ENCODE results near the gene TRIP12. TPM values are rescaled to one million over a fixed set of nuclear protein-coding genes. Genes with fewer than 3 reads are reported as not detected.
"Not testable (repeated sequence)": the region's sequence is repeated elsewhere in the genome, so short reads cannot be mapped to it uniquely, and the experiment has no call there.

Gene TRIP12
- total and polyA plus RNA-seq, 2 donors: 49.2 to 274 TPM

GRCh38 chr2:229818230-229818629 is 103.6 kb downstream of the TRIP12 start:
- no peak for DNase-seq (ENCODE audit: extremely low spot score)
- Histone ChIP-seq H3K27ac (ENCODE audit: low read depth) (no peak overlapping the region), H3K4me3 (ENCODE audit: low read depth, low read length) (no peak overlapping the region), H3K36me3 (ENCODE audit: insufficient read depth) (peaks cover 2% of the 10 kb centered on the region), H3K4me1 (ENCODE audit: insufficient read depth) (no peaks in the 10 kb centered on the region)
- WGBS: 87% methylated on average over 3 of the region's 3 CpGs

- no peak overlapping the region for H3K27ac ChIP-seq (ENCODE audit: low read depth)
- H3K36me3 ChIP-seq (ENCODE audit: insufficient read depth): peaks cover 2% of the 10 kb centered on the region
- 72% methylated on average over 1 of the region's 1 CpG for WGBS
- H3K4me1 ChIP-seq (ENCODE audit: insufficient read depth): no peaks in the 10 kb centered on the region
- no peak for DNase-seq (ENCODE audit: extremely low spot score)
- no peak overlapping the region for H3K4me3 ChIP-seq (ENCODE audit: low read depth, low read length)
These were observed 106.0 kb downstream of the TRIP12 start for GRCh38 chr2:229815858-229816257.

- Histone ChIP-seq H3K4me3 (ENCODE audit: low read depth, low read length) (no peak overlapping the region), H3K4me1 (ENCODE audit: insufficient read depth) (no peaks in the 10 kb centered on the region), H3K27ac (ENCODE audit: low read depth) (no peak overlapping the region), H3K36me3 (ENCODE audit: insufficient read depth) (peaks cover 2% of the 10 kb centered on the region)
- DNase-seq (ENCODE audit: extremely low spot score): no peak
- WGBS: 66% methylated on average over 4 of the region's 4 CpGs
These were observed 106.5 kb downstream of the TRIP12 start for GRCh38 chr2:229815342-229815741.

GRCh38 chr2:229810786-229811185 is 111.0 kb downstream of the TRIP12 start:
- Histone ChIP-seq H3K4me1 (ENCODE audit: insufficient read depth) (no peaks in the 10 kb centered on the region), H3K36me3 (ENCODE audit: insufficient read depth) (peaks cover 4% of the 10 kb centered on the region), H3K4me3 (ENCODE audit: low read depth, low read length) (no peak overlapping the region), H3K27ac (ENCODE audit: low read depth) (no peak overlapping the region)
- no peak for DNase-seq (ENCODE audit: extremely low spot score)
- 54% methylated on average over 3 of the region's 3 CpGs for WGBS

- WGBS: 88% methylated on average over 6 of the region's 6 CpGs
- H3K4me3 ChIP-seq (ENCODE audit: low read depth, low read length): no peak overlapping the region
- no peak overlapping the region for H3K27ac ChIP-seq (ENCODE audit: low read depth)
- DNase-seq (ENCODE audit: extremely low spot score): no peak
- H3K36me3 ChIP-seq (ENCODE audit: insufficient read depth): peaks cover 2% of the 10 kb centered on the region
- H3K4me1 ChIP-seq (ENCODE audit: insufficient read depth): no peaks in the 10 kb centered on the region
These were observed 116.2 kb downstream of the TRIP12 start for GRCh38 chr2:229805559-229805958.

- Histone ChIP-seq H3K4me1 (ENCODE audit: insufficient read depth) (no peaks in the 10 kb centered on the region), H3K27ac (ENCODE audit: low read depth) (no peak overlapping the region), H3K4me3 (ENCODE audit: low read depth, low read length) (no peak overlapping the region), H3K36me3 (ENCODE audit: insufficient read depth) (peaks cover 5% of the 10 kb centered on the region)
- WGBS: 64% methylated on average over 5 of the region's 5 CpGs
- no peak for DNase-seq (ENCODE audit: extremely low spot score)
These were observed 119.0 kb downstream of the TRIP12 start for GRCh38 chr2:229802785-229803184.

GRCh38 chr2:229800997-229801754 is 120.6 kb downstream of the TRIP12 start:
- peaks cover 2% of the 10 kb centered on the region for H3K36me3 ChIP-seq (ENCODE audit: insufficient read depth)
- H3K27ac ChIP-seq (ENCODE audit: low read depth): no peak overlapping the region
- no peaks in the 10 kb centered on the region for H3K4me1 ChIP-seq (ENCODE audit: insufficient read depth)
- no peak overlapping the region for H3K4me3 ChIP-seq (ENCODE audit: low read depth, low read length)
- DNase-seq (ENCODE audit: extremely low spot score): no peak

- Histone ChIP-seq H3K4me1 (ENCODE audit: insufficient read depth) (no peaks in the 10 kb centered on the region), H3K36me3 (ENCODE audit: insufficient read depth) (peaks cover 6% of the 10 kb centered on the region), H3K4me3 (ENCODE audit: low read depth, low read length) (no peak overlapping the region), H3K27ac (ENCODE audit: low read depth) (peak overlapping the region; percentile 64)
- 65% methylated on average over 5 of the region's 5 CpGs for WGBS
- DNase-seq (ENCODE audit: extremely low spot score): no peak
These were observed 123.2 kb downstream of the TRIP12 start for GRCh38 chr2:229798446-229799155.

- Histone ChIP-seq H3K27ac (ENCODE audit: low read depth) (no peak overlapping the region), H3K4me1 (ENCODE audit: insufficient read depth) (no peaks in the 10 kb centered on the region), H3K4me3 (ENCODE audit: low read depth, low read length) (no peak overlapping the region), H3K36me3 (ENCODE audit: insufficient read depth) (peaks cover 12% of the 10 kb centered on the region)
- DNase-seq (ENCODE audit: extremely low spot score): no peak
These were observed 126.8 kb downstream of the TRIP12 start for GRCh38 chr2:229795058-229795457.

GRCh38 chr2:229794636-229795035 is 127.2 kb downstream of the TRIP12 start:
- Histone ChIP-seq H3K4me1 (ENCODE audit: insufficient read depth) (no peaks in the 10 kb centered on the region), H3K4me3 (ENCODE audit: low read depth, low read length) (no peak overlapping the region), H3K36me3 (ENCODE audit: insufficient read depth) (peaks cover 12% of the 10 kb centered on the region), H3K27ac (ENCODE audit: low read depth) (no peak overlapping the region)
- WGBS: 66% methylated on average over 1 of the region's 1 CpG
- no peak for DNase-seq (ENCODE audit: extremely low spot score)

- not testable (repeated sequence) for H3K4me3 ChIP-seq (ENCODE audit: low read depth, low read length); H3K36me3 ChIP-seq (ENCODE audit: insufficient read depth); DNase-seq (ENCODE audit: extremely low spot score); H3K27ac ChIP-seq (ENCODE audit: low read depth); H3K4me1 ChIP-seq (ENCODE audit: insufficient read depth)
- 96% methylated on average over 11 of the region's 11 CpGs for WGBS
These were observed 135.5 kb downstream of the TRIP12 start for GRCh38 chr2:229786289-229786688.

GRCh38 chr2:229784791-229785190 is 137.0 kb downstream of the TRIP12 start:
- no peak for DNase-seq (ENCODE audit: extremely low spot score)
- Histone ChIP-seq H3K4me3 (ENCODE audit: low read depth, low read length) (no peak overlapping the region), H3K4me1 (ENCODE audit: insufficient read depth) (no peaks in the 10 kb centered on the region), H3K27ac (ENCODE audit: low read depth) (no peak overlapping the region), H3K36me3 (ENCODE audit: insufficient read depth) (no peaks in the 10 kb centered on the region)
- WGBS: 88% methylated on average over 2 of the region's 2 CpGs

GRCh38 chr2:229783108-229783721 is 138.6 kb downstream of the TRIP12 start:
- H3K27ac ChIP-seq (ENCODE audit: low read depth): no peak overlapping the region
- WGBS: 92% methylated on average over 5 of the region's 5 CpGs
- no peak overlapping the region for H3K4me3 ChIP-seq (ENCODE audit: low read depth, low read length)
- H3K4me1 ChIP-seq (ENCODE audit: insufficient read depth): no peaks in the 10 kb centered on the region
- DNase-seq (ENCODE audit: extremely low spot score): no peak
- peaks cover 2% of the 10 kb centered on the region for H3K36me3 ChIP-seq (ENCODE audit: insufficient read depth)

Data from urinary bladder (tissue), 4 donors.